Measurements from ENCODE around the gene CAPZA2.

DNA sequence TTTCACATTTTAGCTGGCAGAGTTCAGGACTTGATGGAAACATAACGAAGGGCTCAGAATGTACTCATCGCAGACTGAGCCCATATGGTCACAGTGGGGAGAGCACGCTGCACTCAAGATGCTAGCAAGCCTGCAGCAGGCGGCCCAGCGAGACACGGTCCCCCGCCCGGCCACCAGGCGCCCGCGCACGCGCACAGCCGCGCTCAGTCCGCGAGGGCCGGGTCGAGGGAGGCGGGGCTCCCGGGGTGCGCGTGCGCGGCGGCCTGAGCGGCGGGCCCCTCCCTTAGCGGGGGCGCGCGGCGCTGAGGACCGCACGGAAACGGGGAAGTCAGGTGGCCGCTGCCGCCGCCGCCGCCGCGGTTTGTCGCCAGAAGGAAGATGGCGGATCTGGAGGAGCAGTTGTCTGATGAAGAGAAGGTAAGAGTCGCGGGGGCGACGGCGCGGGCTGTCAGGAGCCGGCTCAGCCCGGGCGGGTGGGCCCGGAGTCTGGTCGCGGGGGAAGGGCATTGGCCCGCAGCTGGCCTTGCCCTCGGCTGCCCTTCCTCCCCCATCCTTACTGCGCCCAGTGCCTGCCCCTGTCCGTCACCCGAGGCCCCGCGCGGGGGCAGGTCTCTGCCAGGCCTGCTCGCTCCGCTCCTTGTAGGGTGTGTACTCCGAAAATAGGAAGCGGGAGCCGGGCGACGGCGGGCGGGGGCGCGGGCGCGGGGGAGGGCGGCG lies at the start of gene CAPZA2:
- TF ChIP-seq, protein P1, sequence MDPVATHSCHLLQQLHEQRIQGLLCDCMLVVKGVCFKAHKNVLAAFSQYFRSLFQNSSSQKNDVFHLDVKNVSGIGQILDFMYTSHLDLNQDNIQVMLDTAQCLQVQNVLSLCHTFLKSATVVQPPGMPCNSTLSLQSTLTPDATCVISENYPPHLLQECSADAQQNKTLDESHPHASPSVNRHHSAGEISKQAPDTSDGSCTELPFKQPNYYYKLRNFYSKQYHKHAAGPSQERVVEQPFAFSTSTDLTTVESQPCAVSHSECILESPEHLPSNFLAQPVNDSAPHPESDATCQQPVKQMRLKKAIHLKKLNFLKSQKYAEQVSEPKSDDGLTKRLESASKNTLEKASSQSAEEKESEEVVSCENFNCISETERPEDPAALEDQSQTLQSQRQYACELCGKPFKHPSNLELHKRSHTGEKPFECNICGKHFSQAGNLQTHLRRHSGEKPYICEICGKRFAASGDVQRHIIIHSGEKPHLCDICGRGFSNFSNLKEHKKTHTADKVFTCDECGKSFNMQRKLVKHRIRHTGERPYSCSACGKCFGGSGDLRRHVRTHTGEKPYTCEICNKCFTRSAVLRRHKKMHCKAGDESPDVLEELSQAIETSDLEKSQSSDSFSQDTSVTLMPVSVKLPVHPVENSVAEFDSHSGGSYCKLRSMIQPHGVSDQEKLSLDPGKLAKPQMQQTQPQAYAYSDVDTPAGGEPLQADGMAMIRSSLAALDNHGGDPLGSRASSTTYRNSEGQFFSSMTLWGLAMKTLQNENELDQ (tag by site-specific recombination; IDR thresholded peaks at IDR 0.05; ENCODE audit: low read depth), result no peak
- TF ChIP-seq OSR2 (tag by site-specific recombination; IDR thresholded peaks at IDR 0.05), result 0 out of 2 replicates have a peak, but pooled peaks have one; percentile 15
- no peak for TF ChIP-seq HOXC10 (CRISPR knock-in tag; IDR thresholded peaks at IDR 0.05)
- TF ChIP-seq, protein P2, sequence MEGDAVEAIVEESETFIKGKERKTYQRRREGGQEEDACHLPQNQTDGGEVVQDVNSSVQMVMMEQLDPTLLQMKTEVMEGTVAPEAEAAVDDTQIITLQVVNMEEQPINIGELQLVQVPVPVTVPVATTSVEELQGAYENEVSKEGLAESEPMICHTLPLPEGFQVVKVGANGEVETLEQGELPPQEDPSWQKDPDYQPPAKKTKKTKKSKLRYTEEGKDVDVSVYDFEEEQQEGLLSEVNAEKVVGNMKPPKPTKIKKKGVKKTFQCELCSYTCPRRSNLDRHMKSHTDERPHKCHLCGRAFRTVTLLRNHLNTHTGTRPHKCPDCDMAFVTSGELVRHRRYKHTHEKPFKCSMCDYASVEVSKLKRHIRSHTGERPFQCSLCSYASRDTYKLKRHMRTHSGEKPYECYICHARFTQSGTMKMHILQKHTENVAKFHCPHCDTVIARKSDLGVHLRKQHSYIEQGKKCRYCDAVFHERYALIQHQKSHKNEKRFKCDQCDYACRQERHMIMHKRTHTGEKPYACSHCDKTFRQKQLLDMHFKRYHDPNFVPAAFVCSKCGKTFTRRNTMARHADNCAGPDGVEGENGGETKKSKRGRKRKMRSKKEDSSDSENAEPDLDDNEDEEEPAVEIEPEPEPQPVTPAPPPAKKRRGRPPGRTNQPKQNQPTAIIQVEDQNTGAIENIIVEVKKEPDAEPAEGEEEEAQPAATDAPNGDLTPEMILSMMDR (tag by site-specific recombination; IDR thresholded peaks at IDR 0.05), result no peak
- TF ChIP-seq ZBTB1 (tag by site-specific recombination; IDR thresholded peaks at IDR 0.05), result no peak
- TF ChIP-seq MEIS1 (CRISPR knock-in tag; IDR thresholded peaks at IDR 0.05; ENCODE audit: borderline replicate concordance), result no peak
- TF ChIP-seq, protein P3, sequence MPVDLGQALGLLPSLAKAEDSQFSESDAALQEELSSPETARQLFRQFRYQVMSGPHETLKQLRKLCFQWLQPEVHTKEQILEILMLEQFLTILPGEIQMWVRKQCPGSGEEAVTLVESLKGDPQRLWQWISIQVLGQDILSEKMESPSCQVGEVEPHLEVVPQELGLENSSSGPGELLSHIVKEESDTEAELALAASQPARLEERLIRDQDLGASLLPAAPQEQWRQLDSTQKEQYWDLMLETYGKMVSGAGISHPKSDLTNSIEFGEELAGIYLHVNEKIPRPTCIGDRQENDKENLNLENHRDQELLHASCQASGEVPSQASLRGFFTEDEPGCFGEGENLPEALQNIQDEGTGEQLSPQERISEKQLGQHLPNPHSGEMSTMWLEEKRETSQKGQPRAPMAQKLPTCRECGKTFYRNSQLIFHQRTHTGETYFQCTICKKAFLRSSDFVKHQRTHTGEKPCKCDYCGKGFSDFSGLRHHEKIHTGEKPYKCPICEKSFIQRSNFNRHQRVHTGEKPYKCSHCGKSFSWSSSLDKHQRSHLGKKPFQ (tag by site-specific recombination; IDR thresholded peaks at IDR 0.05), result no peak
- TF ChIP-seq, protein P4, sequence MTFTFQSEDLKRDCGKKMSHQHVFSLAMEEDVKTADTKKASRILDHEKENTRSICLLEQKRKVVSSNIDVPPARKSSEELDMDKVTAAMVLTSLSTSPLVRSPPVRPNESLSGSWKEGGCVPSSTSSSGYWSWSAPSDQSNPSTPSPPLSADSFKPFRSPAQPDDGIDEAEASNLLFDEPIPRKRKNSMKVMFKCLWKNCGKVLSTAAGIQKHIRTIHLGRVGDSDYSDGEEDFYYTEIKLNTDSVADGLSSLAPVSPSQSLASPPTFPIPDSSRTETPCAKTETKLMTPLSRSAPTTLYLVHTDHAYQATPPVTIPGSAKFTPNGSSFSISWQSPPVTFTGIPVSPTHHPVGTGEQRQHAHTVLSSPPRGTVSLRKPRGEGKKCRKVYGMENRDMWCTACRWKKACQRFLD (tag by site-specific recombination; IDR thresholded peaks at IDR 0.05), result no peak
- TF ChIP-seq, protein P5, sequence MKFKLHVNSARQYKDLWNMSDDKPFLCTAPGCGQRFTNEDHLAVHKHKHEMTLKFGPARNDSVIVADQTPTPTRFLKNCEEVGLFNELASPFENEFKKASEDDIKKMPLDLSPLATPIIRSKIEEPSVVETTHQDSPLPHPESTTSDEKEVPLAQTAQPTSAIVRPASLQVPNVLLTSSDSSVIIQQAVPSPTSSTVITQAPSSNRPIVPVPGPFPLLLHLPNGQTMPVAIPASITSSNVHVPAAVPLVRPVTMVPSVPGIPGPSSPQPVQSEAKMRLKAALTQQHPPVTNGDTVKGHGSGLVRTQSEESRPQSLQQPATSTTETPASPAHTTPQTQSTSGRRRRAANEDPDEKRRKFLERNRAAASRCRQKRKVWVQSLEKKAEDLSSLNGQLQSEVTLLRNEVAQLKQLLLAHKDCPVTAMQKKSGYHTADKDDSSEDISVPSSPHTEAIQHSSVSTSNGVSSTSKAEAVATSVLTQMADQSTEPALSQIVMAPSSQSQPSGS (tag by site-specific recombination; IDR thresholded peaks at IDR 0.05; ENCODE audit: low read depth), result no peak
- peak; percentile 66; the same call in 1 of the 2 replicates for TF ChIP-seq ZFP37 (tag by site-specific recombination; IDR thresholded peaks at IDR 0.05)
- TF ChIP-seq ZNF335 (tag by site-specific recombination; conservative IDR thresholded peaks at IDR 0.05), result peak; percentile 99
- TF ChIP-seq, protein P6, sequence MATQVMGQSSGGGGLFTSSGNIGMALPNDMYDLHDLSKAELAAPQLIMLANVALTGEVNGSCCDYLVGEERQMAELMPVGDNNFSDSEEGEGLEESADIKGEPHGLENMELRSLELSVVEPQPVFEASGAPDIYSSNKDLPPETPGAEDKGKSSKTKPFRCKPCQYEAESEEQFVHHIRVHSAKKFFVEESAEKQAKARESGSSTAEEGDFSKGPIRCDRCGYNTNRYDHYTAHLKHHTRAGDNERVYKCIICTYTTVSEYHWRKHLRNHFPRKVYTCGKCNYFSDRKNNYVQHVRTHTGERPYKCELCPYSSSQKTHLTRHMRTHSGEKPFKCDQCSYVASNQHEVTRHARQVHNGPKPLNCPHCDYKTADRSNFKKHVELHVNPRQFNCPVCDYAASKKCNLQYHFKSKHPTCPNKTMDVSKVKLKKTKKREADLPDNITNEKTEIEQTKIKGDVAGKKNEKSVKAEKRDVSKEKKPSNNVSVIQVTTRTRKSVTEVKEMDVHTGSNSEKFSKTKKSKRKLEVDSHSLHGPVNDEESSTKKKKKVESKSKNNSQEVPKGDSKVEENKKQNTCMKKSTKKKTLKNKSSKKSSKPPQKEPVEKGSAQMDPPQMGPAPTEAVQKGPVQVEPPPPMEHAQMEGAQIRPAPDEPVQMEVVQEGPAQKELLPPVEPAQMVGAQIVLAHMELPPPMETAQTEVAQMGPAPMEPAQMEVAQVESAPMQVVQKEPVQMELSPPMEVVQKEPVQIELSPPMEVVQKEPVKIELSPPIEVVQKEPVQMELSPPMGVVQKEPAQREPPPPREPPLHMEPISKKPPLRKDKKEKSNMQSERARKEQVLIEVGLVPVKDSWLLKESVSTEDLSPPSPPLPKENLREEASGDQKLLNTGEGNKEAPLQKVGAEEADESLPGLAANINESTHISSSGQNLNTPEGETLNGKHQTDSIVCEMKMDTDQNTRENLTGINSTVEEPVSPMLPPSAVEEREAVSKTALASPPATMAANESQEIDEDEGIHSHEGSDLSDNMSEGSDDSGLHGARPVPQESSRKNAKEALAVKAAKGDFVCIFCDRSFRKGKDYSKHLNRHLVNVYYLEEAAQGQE (tag by site-specific recombination; IDR thresholded peaks at IDR 0.05), result no peak; the same call in 1 of the 2 replicates

Measured in HEK293 (cell line).